GM12891 (cell line): ENCODE data around the gene PPP4R4.

Source experiments
- POLR2A ChIP-seq: IDR thresholded peaks from 2 replicates; pipeline ENCODE4 v1.6.1; 2011; ENCODE audit warnings: low read depth, low read length, control low read depth
- POLR2AphosphoS5 ChIP-seq: IDR thresholded peaks from 2 replicates; pipeline ENCODE4 v1.6.1; 2011; ENCODE audit warnings: low read depth, low read length, control low read depth
- POU2F2 ChIP-seq: IDR thresholded peaks from 2 replicates; pipeline ENCODE4 v1.6.1; 2011; ENCODE audit warnings: low read depth, mild to moderate bottlenecking, control low read depth, low read length, moderate library complexity
- TAF1 ChIP-seq: IDR thresholded peaks from 2 replicates; pipeline ENCODE4 v1.6.1; 2011; ENCODE audit warnings: low read depth, low read length, control low read depth

GRCh38 chr14:94291159-94291905, 117.2 kb downstream of the PPP4R4 start:
- TF ChIP-seq POLR2A (no peak), TAF1 (no peak), POLR2AphosphoS5 (no peak), POU2F2 (no peak)
